ENCODE results near the gene PARD6A.

- TF ChIP-seq, protein P1, sequence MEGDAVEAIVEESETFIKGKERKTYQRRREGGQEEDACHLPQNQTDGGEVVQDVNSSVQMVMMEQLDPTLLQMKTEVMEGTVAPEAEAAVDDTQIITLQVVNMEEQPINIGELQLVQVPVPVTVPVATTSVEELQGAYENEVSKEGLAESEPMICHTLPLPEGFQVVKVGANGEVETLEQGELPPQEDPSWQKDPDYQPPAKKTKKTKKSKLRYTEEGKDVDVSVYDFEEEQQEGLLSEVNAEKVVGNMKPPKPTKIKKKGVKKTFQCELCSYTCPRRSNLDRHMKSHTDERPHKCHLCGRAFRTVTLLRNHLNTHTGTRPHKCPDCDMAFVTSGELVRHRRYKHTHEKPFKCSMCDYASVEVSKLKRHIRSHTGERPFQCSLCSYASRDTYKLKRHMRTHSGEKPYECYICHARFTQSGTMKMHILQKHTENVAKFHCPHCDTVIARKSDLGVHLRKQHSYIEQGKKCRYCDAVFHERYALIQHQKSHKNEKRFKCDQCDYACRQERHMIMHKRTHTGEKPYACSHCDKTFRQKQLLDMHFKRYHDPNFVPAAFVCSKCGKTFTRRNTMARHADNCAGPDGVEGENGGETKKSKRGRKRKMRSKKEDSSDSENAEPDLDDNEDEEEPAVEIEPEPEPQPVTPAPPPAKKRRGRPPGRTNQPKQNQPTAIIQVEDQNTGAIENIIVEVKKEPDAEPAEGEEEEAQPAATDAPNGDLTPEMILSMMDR (IDR thresholded peaks at IDR 0.05; ENCODE audit: borderline replicate concordance, extremely low read depth, low read length, poor library complexity, severe bottlenecking), result no peak
- no peak for TF ChIP-seq EZH2 (IDR thresholded peaks at IDR 0.05; ENCODE audit: borderline replicate concordance, low read depth, low read length, severe bottlenecking)
Measured at GRCh38 chr16:67663877-67664222, 3.1 kb downstream of the PARD6A start.
